Measurements from ENCODE around the gene NIF3L1.
"Not testable (repeated sequence)": the region's sequence is repeated elsewhere in the genome, so short reads cannot be mapped to it uniquely, and the experiment has no call there.

Gene NIF3L1

DNA sequence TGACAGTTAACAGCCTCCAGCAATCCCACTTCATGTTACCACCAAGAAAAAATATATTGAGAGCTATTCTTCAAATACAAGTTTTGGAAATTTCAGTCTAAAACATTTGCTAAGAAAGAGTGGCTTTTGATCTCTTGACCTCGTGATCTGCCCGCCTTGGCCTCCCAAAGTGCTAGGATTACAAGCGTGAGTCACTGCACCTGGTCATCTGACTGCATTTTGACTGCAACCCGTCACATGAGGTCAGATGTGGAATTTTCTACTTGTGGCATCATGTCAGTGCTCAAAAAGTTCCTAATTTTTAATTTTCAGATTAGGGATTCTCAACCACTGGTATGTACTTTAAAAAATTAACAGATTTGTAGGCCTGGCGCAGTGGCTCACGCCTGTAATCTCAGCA, 15.6 kb upstream of the NIF3L1 start:
- DNase-seq, result no peak

DNA sequence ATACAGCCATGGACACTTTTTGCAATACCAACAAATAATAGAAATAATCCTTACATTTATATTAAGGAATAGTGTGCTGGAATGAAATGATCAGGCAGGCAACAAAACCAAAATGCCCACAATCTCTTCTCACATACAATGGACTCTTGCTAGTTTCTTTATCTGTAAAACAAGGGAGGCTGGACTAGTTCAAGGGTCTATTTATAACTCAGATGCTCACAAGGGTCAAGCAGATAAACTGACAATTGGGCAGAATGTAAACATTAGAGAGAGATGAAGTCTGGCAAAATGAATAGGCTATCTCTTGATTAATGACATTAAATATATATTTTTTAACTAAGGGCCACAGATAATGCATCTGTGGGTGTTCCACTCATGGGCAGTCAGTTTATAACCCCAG, 11.7 kb upstream of the NIF3L1 start:
- no peak for DNase-seq

DNA sequence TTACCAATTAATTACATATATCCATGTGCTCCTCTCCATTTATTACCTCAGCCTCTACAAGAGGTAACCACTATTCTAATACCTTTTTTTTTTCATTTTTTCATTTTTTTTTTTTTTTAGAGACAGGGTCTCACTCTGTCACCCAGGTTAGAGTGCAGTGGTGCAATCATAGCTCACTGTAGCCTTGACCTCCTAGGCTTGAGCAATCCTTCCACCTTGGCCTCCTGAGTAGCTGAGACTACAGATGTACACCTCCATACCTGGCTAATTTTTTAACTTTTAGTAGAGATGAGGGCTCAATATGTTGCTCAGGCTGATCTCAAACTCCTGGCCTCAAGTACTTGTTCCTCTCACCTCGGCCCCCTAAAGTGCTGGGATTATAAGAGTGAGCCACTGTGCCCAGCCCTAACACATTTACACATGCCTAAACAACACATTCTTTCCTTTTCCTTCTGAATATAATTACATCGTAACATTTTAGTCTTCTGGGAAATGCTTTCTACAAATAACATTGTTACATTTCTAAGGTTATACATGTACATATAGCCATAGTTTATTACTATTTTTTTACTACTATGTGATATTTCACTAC, 10.8 kb upstream of the NIF3L1 start:
- DNase-seq, result no peak

DNA sequence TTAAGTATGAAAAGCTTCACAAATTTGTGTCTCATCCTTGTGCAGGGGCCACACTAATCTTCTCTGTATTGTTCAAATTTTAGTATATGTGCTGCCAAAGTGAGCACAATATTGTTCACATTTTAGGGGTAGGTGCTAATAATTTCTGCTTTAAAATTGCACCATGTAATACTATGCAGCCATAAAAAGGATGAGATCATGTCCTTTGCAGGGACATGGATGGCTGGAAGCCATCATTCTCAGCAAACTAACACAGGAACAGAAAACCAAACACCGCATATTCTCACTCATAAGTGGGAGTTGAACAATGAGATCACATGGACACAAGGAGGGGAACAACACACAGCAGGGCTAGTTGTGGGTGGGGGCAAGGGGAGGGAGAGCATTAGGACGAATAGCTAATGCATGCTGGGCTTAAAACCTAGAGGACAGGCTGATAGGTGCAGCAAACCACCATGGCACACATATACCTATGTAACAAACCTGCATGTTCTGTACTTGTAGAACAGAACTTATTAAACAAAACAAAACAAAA, 7.4 kb upstream of the NIF3L1 start:
- DNase-seq, result not testable (repeated sequence)

DNA sequence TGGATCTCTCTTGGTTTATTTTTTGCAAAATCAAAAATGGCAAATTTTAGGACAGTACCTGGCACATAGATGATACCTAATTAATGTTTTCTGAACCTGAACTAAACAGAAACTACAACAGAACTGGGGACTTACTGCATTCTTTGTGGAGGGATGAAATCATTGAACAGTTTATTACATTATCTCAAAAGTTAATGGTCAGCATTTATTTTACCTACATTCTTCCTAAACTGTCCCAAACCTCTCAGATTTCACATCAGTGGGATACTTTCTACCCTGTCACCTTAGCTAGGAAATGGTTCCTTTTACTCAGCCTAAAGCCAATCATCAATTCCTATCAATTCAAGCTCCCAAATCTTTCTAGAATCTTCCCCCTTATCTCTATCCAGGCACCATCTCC, 10.3 kb downstream of the NIF3L1 start:
- no peak for DNase-seq

DNA sequence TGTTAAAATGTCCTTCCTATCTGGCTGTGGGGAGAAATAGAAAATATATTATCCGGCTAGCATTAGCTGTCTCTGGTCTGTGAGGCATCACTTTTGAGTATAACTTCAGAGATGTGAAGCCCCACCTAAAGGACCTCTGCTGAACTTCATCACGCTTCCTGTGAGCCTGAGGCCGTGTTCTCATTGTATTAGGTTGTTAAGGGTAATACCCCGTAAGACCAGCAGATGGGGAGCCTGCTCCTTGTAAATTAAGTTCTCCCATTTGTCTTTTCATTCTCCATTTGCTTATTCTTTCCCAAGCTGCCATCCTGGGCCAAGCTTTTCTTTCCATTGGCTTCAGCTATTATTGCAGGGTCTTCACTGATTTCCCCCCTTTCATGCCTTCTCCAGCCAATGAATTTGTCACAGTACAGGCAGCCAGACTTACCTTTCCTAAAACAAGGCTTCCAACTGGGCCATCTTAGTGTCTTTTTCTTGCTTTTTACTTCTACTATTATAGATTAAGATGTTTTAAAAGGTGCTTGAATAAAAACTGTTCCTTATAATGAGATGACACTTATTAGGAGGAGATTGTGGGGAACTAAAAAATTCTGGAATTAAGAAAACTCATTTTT, 12.4 kb downstream of the NIF3L1 start:
- peak; percentile 89 for DNase-seq

DNA sequence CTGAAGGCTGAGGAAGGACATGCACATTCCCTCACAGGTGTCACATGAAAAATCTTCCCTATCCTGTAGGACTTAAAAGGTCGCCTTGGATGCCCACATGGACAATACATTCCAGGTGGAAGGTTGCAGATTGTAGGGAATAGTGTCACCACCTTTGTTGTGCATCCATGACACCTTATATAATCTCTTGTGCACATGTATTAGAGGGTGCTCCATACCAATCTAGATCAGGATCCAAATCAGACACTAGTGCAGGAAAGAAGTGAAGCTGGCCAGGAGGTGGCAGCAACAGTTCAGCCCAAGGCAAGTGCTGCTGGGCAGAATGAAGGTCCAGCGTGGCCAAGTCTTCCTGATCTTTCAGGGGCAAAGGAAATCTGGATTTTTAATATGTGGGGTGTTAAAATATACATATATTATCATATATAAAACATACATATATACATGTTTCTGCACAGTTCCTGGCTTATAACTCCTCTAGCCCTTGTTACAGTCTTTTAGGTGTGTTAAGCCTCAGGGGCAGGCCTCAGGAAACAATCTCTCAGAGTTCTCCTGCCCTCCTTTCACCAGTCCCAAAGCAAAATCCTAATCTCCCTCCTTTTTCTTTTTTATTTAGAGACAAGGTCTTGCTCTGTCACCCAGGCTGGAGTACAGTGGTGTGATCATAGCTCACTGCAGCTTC, 16.6 kb downstream of the NIF3L1 start:
- DNase-seq, result peak; percentile 74

DNA sequence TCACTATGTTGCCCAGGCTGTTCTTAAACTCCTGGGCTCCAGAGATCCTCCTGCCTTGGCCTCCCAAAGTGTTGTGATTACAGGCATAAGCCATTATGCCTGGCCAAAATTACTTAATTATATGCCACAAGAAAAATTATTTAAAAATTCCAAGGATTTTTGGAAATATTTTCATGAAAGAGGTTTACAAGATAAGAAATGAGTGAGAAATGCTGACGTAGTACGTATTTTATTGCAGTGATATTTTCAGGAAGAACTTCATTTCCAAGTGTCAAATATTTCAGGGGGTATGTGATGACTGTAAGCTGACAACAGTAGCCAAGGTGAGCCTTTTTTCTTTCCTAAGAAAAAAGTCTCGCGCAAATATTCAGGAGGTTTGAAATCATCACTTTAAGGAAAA, 20.8 kb downstream of the NIF3L1 start:
- no peak for DNase-seq

DNA sequence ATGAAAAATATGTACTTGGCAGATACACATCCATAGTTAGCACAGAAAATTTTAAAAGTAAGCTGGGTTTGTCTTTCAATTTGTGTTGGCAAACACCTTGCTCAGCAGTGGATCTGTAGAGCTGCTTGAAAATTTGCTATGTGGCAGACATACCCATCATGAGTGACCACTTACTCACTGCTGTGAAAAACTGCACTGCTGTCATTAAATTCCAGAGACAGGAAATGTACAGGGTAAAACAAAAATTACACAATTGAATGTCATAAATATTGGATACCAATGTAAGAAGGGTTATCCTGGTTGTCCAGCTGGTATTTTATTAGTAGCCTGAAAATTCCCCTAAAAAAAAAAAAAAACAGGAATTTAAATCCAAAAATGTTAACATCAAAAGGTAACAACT, 24.5 kb downstream of the NIF3L1 start:
- DNase-seq, result no peak

DNA sequence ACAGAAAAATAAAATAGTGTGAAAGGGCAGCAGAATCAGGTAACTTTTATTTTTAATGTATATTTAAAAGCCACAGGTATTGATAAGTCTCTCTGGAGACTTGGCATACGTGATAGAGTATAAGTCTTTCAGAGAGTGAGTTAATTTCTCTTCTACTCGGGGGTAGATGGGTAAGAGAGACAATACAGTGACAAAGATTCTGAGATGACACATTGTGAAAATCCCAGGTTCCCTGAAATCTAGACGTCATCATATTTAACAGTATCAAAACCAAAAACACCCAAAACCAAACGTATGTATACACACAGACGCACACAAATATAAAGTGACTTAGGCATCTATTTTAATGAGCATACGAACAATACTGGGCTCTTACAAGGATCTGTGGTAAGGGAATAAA, 33.3 kb downstream of the NIF3L1 start:
- no peak for DNase-seq

DNA sequence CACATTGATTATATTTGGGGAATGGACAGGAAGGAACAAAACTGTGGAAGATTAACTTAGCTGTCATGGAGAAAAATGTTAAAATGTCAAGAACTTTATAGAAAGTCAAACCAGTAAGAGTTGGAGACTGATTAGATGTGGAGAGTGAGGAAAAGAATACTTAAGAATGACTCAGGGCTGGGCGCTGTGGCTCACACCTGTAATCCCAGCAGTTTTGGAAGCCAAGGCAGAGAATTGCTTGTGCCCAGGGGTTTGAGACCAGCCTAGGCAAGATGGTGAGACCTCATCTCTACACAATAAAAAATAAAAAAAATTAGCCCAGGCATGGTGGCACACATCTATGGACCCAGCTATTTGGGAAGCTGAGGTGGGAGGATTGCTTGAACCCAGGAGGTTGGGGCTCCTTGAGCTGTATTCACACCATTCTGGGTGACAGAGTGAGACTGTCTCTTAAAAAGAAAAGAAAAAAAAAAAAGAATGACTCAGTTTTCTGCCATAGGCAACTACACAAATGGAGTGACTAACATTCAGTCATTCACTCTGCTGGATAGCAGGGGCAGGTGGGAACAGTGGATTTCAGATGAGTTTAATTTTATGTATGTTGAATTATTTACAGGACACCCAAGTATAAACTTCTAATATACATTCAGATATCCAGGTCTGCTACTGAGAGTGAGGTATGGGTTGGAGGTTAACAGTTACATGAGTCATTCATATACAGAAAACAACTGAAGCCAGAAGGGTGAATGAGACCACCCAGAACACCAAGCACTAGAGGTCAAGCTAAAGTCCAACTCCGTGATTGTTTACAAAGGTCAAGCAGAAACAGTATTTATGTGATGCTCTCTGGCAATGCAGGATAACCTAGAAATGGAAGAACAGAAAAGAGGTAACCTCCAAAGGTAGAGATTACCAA, 40.4 kb downstream of the NIF3L1 start:
- DNase-seq, result no peak

DNA sequence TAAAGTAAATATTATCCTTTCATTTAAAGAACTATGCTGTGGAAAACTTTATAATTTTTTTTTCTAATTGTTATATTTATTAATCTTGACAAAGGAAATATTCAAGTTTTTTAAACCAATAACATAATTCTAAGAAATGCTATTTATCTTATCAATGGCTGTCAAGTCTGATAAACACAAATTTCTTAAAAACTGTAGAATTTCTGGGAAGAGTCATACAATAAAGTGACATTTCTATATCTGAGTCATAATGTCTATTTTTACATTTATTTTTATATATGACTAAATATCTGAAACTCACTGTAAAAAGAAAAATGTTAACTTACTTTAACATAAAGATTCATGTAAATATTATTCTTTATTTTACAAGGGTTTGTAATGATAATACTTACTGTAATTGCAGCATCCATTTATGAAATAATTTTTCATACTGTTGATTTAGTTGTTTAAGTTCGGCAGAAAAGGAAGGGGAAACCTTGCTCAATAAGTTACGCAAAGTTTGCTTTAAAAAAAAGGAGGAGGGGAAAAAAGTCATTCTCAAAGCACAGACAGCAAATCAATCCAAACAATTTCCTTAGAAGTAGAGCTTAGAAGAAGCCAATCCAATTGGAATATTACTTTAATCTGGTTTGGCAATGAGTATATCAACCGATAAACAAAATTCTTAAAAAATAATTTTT, 41.9 kb downstream of the NIF3L1 start:
- peak; percentile 60 for DNase-seq

DNA sequence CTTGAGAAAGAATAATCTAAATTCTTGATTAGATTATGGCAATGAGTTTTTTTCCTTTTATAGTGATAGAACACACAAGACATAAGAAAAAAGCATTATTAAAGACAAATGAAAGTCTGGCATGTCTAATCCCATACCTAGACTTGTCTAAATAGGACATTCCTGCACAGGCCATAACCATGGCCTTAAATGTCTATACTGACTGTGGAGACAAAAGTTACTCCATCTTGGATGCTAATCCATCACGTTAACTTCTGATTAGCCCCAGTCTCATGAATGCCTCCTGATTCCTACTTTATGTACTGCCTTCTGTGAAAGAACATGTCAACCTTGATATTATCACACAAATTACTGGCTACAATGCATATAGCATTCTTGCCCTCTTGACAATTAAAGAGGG, 50.7 kb downstream of the NIF3L1 start:
- DNase-seq, result no peak

DNA sequence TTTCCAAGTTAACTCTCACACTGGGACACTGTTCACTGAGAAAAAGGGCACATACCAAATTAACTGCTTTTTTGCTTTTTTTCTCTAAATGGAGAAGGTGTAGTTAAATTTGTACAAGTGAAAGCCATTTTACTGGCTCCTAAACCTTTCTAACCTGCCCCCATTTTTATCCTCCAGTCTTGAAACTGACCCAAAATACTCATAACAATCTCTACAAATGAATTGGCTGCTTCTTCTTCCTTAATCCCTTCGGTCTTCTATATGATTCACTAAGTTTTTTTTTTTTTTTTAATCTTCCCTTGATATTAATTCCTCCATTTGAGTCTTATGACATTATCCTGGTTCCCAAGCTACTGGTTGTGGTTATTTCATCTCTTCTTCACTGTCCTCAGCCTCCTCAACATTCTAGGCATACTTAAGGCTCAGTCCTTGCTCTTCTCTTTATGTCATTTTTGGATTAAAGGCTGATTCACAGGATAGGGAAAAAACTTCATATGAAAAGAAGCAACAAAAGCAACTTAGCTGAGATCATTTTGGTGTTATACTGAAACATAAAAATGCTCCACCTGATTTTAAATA, 54.4 kb downstream of the NIF3L1 start:
- no peak for DNase-seq

DNA sequence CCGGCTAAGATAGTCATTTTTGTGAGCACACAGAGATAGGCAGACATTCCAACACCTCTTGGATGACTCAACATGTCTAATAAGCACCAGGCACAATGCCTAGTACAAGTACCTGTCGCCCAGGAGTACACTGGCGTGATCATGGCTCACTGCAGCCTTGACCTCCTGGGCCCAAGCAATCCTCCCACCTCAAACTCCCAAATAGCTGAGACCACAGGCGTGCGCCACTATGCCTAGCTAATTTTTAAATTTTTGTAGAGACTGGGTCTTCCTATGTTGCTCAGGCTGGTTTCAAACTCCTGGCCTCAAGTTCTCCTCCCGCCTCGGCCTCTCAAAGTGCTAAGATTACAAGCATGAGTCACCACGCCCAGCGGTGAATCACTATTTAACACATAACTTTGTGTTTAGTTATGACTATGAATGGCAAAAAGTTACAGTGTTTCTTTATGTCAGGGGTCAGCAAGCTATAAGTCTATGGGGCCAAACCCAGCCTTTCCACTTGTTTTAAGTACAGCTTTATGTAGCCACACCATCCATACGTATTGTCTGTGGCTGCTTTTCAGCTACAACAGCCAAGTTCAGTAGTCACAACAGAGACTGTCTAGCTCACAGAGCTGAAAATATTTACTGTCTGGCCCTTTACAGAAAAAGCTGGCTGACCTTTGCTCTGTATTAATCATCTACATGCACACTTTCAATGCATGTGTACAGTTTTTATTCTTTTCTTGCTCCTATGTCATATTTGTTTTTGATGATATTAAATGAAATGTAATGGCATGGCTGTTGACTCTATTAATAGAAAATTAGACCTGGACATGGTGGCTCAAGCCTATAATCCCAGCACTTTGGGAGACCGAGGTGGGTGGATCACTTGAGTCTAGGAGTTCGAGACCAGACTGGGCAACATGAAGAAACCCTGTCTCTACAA, 55.6 kb downstream of the NIF3L1 start:
- DNase-seq, result peak; percentile 63

DNA sequence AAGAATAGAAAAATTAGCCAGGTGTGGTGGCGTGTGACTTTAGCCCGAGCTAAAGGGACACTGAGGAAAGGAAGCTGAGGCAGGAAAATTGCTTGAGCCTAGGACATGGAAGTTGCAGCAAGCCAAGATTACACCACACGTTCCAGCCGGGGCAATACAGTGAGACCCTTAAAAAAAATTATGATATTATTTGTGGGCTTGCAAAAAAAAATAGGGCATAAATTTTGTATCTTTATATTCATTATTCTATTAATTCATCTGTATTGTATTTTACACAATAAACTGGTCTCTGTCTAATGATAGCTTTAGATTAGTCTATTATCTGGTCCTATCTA, 56.2 kb downstream of the NIF3L1 start:
- no peak for DNase-seq

DNA sequence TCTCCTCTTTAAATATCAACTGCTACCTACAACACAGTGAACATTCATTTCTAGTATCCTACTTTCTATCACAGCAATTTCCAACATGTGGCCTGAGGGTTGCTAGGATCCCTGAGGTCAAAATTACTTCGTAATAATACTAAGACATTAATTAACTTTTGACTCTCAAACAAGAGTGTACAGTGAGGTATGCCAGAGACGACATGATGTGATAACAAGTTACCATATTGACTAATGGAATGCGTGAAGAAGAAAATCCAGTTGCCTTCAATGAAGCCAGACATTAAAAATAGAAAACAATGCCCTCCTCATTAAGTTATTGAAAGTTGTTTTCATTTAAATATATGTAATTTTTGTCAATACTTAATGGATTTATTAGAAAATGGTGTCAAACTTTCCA, 61.2 kb downstream of the NIF3L1 start:
- DNase-seq, result no peak
